ENCODE data around the gene NDUFB5. TPM values are rescaled to one million over a fixed set of nuclear protein-coding genes. Genes with fewer than 3 reads are reported as not detected.
A peak's percentile ranks its signal among the peaks of the same experiment; 100 is the strongest.

NDUFB5 gene
- total and polyA plus RNA-seq, 10 donors, result 70.7 to 122 (median 89.9) TPM

DNA sequence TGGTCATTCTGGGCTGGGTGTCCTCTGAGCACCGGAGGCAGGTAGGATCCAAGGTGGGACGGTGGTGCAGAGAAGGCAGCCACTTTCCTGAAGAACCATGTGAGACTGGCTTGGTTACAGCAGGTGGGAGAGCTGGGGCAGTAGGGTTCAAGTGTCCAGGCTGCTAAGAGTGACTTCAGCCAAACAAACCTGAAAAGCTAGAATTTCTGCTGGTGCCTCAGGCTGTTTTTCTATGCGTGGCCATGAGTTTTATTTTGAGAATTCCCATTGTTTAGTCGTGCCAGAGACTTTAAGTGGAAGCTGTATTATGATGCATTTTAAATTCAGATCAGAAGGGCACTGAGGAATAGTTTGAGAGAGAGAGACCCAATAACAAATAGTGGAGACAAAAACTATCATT is 68.3 kb downstream of the NDUFB5 start:
- Histone ChIP-seq H3K4me3 (no peak overlapping the region), H3K27ac (peak overlapping the region in 3 of 8 donors; percentile 35 to 52 (median 35)), H3K9me3 (no peaks in the 10 kb centered on the region), H3K4me1 (peaks cover 0 to 12% (median 0%) of the 10 kb centered on the region in 6 donors), H3K27me3 (replicated peaks in 1 of 7) (no peaks in the 10 kb centered on the region), H3K36me3 (no peaks in the 10 kb centered on the region)
- TF ChIP-seq, protein P1, sequence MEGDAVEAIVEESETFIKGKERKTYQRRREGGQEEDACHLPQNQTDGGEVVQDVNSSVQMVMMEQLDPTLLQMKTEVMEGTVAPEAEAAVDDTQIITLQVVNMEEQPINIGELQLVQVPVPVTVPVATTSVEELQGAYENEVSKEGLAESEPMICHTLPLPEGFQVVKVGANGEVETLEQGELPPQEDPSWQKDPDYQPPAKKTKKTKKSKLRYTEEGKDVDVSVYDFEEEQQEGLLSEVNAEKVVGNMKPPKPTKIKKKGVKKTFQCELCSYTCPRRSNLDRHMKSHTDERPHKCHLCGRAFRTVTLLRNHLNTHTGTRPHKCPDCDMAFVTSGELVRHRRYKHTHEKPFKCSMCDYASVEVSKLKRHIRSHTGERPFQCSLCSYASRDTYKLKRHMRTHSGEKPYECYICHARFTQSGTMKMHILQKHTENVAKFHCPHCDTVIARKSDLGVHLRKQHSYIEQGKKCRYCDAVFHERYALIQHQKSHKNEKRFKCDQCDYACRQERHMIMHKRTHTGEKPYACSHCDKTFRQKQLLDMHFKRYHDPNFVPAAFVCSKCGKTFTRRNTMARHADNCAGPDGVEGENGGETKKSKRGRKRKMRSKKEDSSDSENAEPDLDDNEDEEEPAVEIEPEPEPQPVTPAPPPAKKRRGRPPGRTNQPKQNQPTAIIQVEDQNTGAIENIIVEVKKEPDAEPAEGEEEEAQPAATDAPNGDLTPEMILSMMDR (IDR thresholded peaks at IDR 0.05 in 8 of 11, conservative IDR thresholded peaks at IDR 0.05 in 3 of 11), result no peak
- TF ChIP-seq POLR2AphosphoS5 (IDR thresholded peaks at IDR 0.05) (no peak), POLR2A (IDR thresholded peaks at IDR 0.05) (no peak)
- intact Hi-C loops (cut with DNase I; ENCODE audit: low total_unique reads), result no loop called here
- 73 to 88% (median 82%) methylated on average over 4 of the region's 4 CpGs for whole genome bisulfite sequencing, 5 donors
- no peak for DNase-seq

DNA sequence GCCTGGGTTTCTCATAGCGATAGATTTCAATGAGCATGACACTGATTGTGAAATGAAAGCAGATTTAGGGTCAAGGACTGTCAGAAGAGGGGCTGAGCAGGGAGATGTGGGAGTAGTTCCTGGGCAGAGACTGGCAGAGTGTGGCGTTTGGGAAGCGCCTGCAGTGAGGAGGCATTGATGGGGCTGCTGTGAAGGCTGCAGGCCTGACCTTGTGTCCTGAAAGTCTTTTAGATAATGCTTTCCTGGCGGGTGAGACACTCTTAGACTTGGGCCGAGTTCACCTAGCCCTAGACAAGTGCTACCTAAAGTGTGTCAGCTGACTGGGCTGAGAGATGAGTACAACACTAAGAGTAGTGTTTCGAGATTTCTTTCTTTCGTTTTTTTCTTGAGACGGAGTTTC is 68.9 kb downstream of the NDUFB5 start:
- H3K36me3 ChIP-seq, result no peaks in the 10 kb centered on the region
- intact Hi-C loops (cut with DNase I; ENCODE audit: low total_unique reads), result no loop called here
- WGBS, 5 donors, result 72 to 90% (median 80%) methylated on average over 8 of the region's 8 CpGs
- H3K27me3 ChIP-seq (replicated peaks in 1 of 7), result no peaks in the 10 kb centered on the region
- H3K4me3 ChIP-seq, result no peak overlapping the region
- DNase-seq, result no peak
- TF ChIP-seq, protein P1 (IDR thresholded peaks at IDR 0.05 in 8 of 11, conservative IDR thresholded peaks at IDR 0.05 in 3 of 11), result no peak
- TF ChIP-seq POLR2AphosphoS5 (IDR thresholded peaks at IDR 0.05) (peak in 2 of 3 donors; percentile 22 to 45), POLR2A (IDR thresholded peaks at IDR 0.05) (no peak)
- peak overlapping the region in 3 of 8 donors; percentile 35 to 52 (median 35) for H3K27ac ChIP-seq
- no peaks in the 10 kb centered on the region for H3K9me3 ChIP-seq
- H3K4me1 ChIP-seq, result peaks cover 0 to 12% (median 0%) of the 10 kb centered on the region in 6 donors

DNA sequence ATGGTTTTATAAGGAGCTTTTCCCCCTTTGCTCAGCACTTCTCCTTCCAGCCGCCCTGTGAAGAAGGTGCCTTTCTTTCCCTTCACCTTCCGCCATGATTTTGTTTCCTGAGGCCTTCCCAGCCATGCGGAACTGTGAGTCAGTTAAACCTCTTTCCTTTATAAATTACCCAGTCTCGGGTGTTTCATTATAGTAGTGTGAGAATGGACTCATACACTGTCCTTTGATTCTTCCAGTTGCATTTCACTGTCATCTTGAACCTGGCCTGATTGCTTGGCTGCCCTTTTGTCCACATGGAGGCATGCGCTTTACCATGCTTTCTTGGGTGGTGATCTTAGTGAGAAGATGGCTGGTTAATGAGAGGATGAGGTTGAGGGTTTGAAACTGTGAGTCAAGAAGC is 71.5 kb downstream of the NDUFB5 start:
- Histone ChIP-seq H3K27me3 (replicated peaks in 1 of 7) (no peaks in the 10 kb centered on the region), H3K9me3 (no peaks in the 10 kb centered on the region), H3K4me1 (peaks cover 0 to 12% (median 0%) of the 10 kb centered on the region in 6 donors), H3K4me3 (no peak overlapping the region), H3K27ac (no peak overlapping the region), H3K36me3 (no peaks in the 10 kb centered on the region)
- intact Hi-C loops (cut with DNase I; ENCODE audit: low total_unique reads), result no loop called here
- WGBS, 5 donors, result 90 to 98% (median 95%) methylated on average over 5 of the region's 5 CpGs
- no peak for TF ChIP-seq POLR2AphosphoS5 (IDR thresholded peaks at IDR 0.05)
- no peak for TF ChIP-seq POLR2A (IDR thresholded peaks at IDR 0.05)
- TF ChIP-seq, protein P1 (IDR thresholded peaks at IDR 0.05 in 8 of 11, conservative IDR thresholded peaks at IDR 0.05 in 3 of 11), result no peak
- no peak for DNase-seq

Small RNA genes lying within 50 kb of the gene (small RNA-seq; reads per million reads assigned to genes)
- gene AC090425.1, result 0 reads per million in 4 donors
- 0 reads per million in 4 donors for gene RF01210

Other genes with a start within 250 kb of the NDUFB5 start
- gene GNB4, start 153.3 kb upstream of the NDUFB5 start, total RNA-seq, result 10 to 100 TPM; 29.8 to 47.5 (median 42.7) TPM
- gene GNB4, start 153.3 kb upstream of the NDUFB5 start, polyA plus RNA-seq, result 10 to 100 TPM in 1 of 3 donors, 1 to 10 TPM in 2; 5.5 to 12.2 (median 8.9) TPM
- gene ACTL6A, start 41.9 kb upstream of the NDUFB5 start, total RNA-seq, result 10 to 100 TPM; 33.9 to 69.5 (median 45.5) TPM
- gene ACTL6A, start 41.9 kb upstream of the NDUFB5 start, polyA plus RNA-seq, result 10 to 100 TPM; 53.9 to 65.0 (median 54.6) TPM
- 10 to 100 TPM; 17.8 to 23.8 (median 19.5) TPM for gene MRPL47, start 156 bp upstream of the NDUFB5 start, total RNA-seq
- gene MRPL47, start 156 bp upstream of the NDUFB5 start, polyA plus RNA-seq, result 10 to 100 TPM; 34.3 to 43.2 (median 42.3) TPM
- gene USP13, start 48.2 kb downstream of the NDUFB5 start, total RNA-seq, result 1 to 10 TPM; 6.3 to 9.4 (median 7.7) TPM
- gene USP13, start 48.2 kb downstream of the NDUFB5 start, polyA plus RNA-seq, result 1 to 10 TPM; 1.1 to 2.0 (median 1.5) TPM